ENCODE results near the gene RRAGD. TPM values are rescaled to one million over a fixed set of nuclear protein-coding genes. Genes with fewer than 3 reads are reported as not detected.

The RRAGD gene
- total and polyA plus RNA-seq, 11 donors = 25.8 to 147 (median 96.7) TPM

GRCh38 chr6:89328976-89329375 is 83.1 kb downstream of the RRAGD start:
- Histone ChIP-seq H3K4me3 (no peak overlapping the region), H3K36me3 (peaks cover 0 to 93% (median 79%) of the 10 kb centered on the region in 9 donors), H3K27ac (no peak overlapping the region), H3K9me3 (no peaks in the 10 kb centered on the region), H3K4me1 (peaks cover 0 to 14% (median 2%) of the 10 kb centered on the region in 12 donors), H3K27me3 (no peaks in the 10 kb centered on the region)
- intact Hi-C loops (cut with DNase I) = no loop called here
- ATAC-seq = no peak
- WGBS, 4 donors = 88 to 97% (median 92%) methylated on average over 1 of the region's 1 CpG
- DNase-seq = no peak
- TF ChIP-seq CTCF (IDR thresholded peaks at IDR 0.05) = no peak
- no peak for TF ChIP-seq POLR2A (IDR thresholded peaks at IDR 0.05)

- TF ChIP-seq POLR2A (IDR thresholded peaks at IDR 0.05) (no peak), CTCF (IDR thresholded peaks at IDR 0.05) (no peak)
- peaks cover 0 to 7% (median 0%) of the 10 kb centered on the region in 12 donors for H3K9me3 ChIP-seq
- DNase-seq (no peak), ATAC-seq (no peak)
- intact Hi-C loops (cut with DNase I) = no loop called here
- peaks cover 0 to 31% (median 4%) of the 10 kb centered on the region in 12 donors for H3K4me1 ChIP-seq
- H3K4me3 ChIP-seq = no peak overlapping the region
- peak overlapping the region in 3 of 12 donors; percentile 28 to 58 (median 54) for H3K27ac ChIP-seq
- WGBS, 4 donors = 85 to 94% (median 93%) methylated on average over 3 of the region's 3 CpGs
- no peaks in the 10 kb centered on the region for H3K27me3 ChIP-seq
- H3K36me3 ChIP-seq = peaks cover 0 to 57% (median 34%) of the 10 kb centered on the region in 9 donors
These were observed 87.8 kb downstream of the RRAGD start for GRCh38 chr6:89324304-89324703.

GRCh38 chr6:89323511-89323971 is 88.5 kb downstream of the RRAGD start:
- H3K27me3 ChIP-seq = no peaks in the 10 kb centered on the region
- H3K27ac ChIP-seq = peak overlapping the region in 3 of 12 donors; percentile 28 to 58 (median 54)
- 35 to 45% (median 42%) methylated on average over 3 of the region's 3 CpGs for WGBS, 4 donors
- ATAC-seq = peak in 2 of 4 donors; percentile 30 to 41
- intact Hi-C loops (cut with DNase I) = no loop called here
- no peak for DNase-seq
- peaks cover 0 to 7% (median 0%) of the 10 kb centered on the region in 12 donors for H3K9me3 ChIP-seq
- no peak overlapping the region for H3K4me3 ChIP-seq
- peaks cover 0 to 31% (median 4%) of the 10 kb centered on the region in 12 donors for H3K4me1 ChIP-seq
- H3K36me3 ChIP-seq = peaks cover 0 to 49% (median 26%) of the 10 kb centered on the region in 9 donors
- TF ChIP-seq POLR2A (IDR thresholded peaks at IDR 0.05) (no peak), CTCF (IDR thresholded peaks at IDR 0.05) (no peak)

- H3K9me3 ChIP-seq = peaks cover 0 to 7% (median 0%) of the 10 kb centered on the region in 12 donors
- peaks cover 0 to 31% (median 4%) of the 10 kb centered on the region in 12 donors for H3K4me1 ChIP-seq
- intact Hi-C loops (cut with DNase I) = no loop called here
- peak overlapping the region in 1 of 12 donors; percentile 9 for H3K4me3 ChIP-seq
- H3K36me3 ChIP-seq = peaks cover 0 to 27% (median 4%) of the 10 kb centered on the region in 9 donors
- no peaks in the 10 kb centered on the region for H3K27me3 ChIP-seq
- H3K27ac ChIP-seq = no peak overlapping the region
- ATAC-seq = peak in 3 of 4 donors; percentile 56 to 81 (median 70)
- 58 to 75% (median 72%) methylated on average over 9 of the region's 9 CpGs for WGBS, 4 donors
- DNase-seq = no peak
- TF ChIP-seq CTCF (IDR thresholded peaks at IDR 0.05) (no peak), POLR2A (IDR thresholded peaks at IDR 0.05) (no peak)
These were observed 90.7 kb downstream of the RRAGD start for GRCh38 chr6:89321131-89321970.

Data from heart left ventricle (tissue), 16 donors.